CD4-positive, alpha-beta memory T cell (primary cell): ENCODE data around the gene WDR55. TPM values are rescaled to one million over a fixed set of nuclear protein-coding genes. Genes with fewer than 3 reads are reported as not detected.
A peak's percentile ranks its signal among the peaks of the same experiment; 100 is the strongest.

Experiments used
- CTCF ChIA-PET: fragments of 350-600 bp; sonication (Branson Sonifier 250); formaldehyde crosslinking; loops from one replicate; lab custom pipeline; 2021; ENCODE audit warnings: inconsistent platforms; ENCODE audit not compliant: partially characterized antibody; lab: Charles Lee
- POLR2A ChIA-PET: fragments of 350-600 bp; sonication (Branson Sonifier 250); formaldehyde crosslinking; loops from one replicate; lab custom pipeline; 2021; ENCODE audit not compliant: partially characterized antibody; lab: Charles Lee
- DNase-seq, 5 donors: peaks; one replicate each; pipeline versions ENCODE4 v3.0.0 to v3.0.0-alpha.2; 2020 to 2022; ENCODE audit warnings: mixed read lengths in 1 of 5
- H3K27ac ChIP-seq: one replicate; pipeline ENCODE4 v1.7.0; 2013; ENCODE audit warnings: low read depth, low read length
- H3K27me3 ChIP-seq: 2 replicates; pipeline ENCODE4 v1.7.0; 2013; ENCODE audit warnings: mild to moderate bottlenecking, low read length, moderate library complexity; ENCODE audit not compliant: insufficient read depth
- H3K36me3 ChIP-seq: 2 replicates; pipeline ENCODE4 v1.7.0; 2013; ENCODE audit warnings: mild to moderate bottlenecking, low read length, moderate library complexity; ENCODE audit not compliant: insufficient read depth
- H3K4me1 ChIP-seq: 2 replicates; pipeline ENCODE4 v1.7.0; 2013; ENCODE audit warnings: mild to moderate bottlenecking, low read length, moderate library complexity; ENCODE audit not compliant: insufficient read depth
- H3K4me3 ChIP-seq, 2 donors: one replicate each; pipeline ENCODE4 v1.7.0; 2013; ENCODE audit warnings: low read length in 2 of 2, mild to moderate bottlenecking in 1 of 2
- H3K9me3 ChIP-seq, 2 donors: one replicate each; pipeline ENCODE4 v1.7.0; 2013; ENCODE audit warnings: low read length in 2 of 2, control low read depth in 1 of 2; ENCODE audit not compliant: control insufficient read depth in 1 of 2
- H3K27ac Mint-ChIP-seq, 7 donors: one replicate each; pipeline ENCODE4 v1.8.0; 2020 to 2021; ENCODE audit warnings: mixed read lengths in 7 of 7, mild to moderate bottlenecking in 6 of 7, inconsistent platforms in 3 of 7, moderate library complexity in 3 of 7
- H3K27me3 Mint-ChIP-seq, 2 donors: one replicate each; pipeline ENCODE4 v1.8.0; 2020 to 2021; ENCODE audit warnings: mixed read lengths in 2 of 2
- H3K36me3 Mint-ChIP-seq, 2 donors: one replicate each; pipeline ENCODE4 v1.8.0; 2020 to 2021; ENCODE audit warnings: mixed read lengths in 2 of 2, inconsistent platforms in 1 of 2, mild to moderate bottlenecking in 1 of 2
- H3K4me1 Mint-ChIP-seq, 4 donors: one replicate each; pipeline ENCODE4 v1.8.0; 2020 to 2021; ENCODE audit warnings: mixed read lengths in 4 of 4, mild to moderate bottlenecking in 1 of 4
- H3K4me3 Mint-ChIP-seq, 8 donors: one replicate each; pipeline ENCODE4 v1.8.0; 2020 to 2021; ENCODE audit warnings: mixed read lengths in 8 of 8, mild to moderate bottlenecking in 7 of 8, moderate library complexity in 6 of 8, inconsistent platforms in 3 of 8
- H3K9me3 Mint-ChIP-seq, 8 donors: one replicate each; pipeline ENCODE4 v1.8.0; 2020 to 2021; ENCODE audit warnings: mixed read lengths in 8 of 8, mild to moderate bottlenecking in 5 of 8, inconsistent platforms in 3 of 8, moderate library complexity in 1 of 8
- intact Hi-C: fragments of 100-400 bp; cut with micrococcal nuclease; formaldehyde crosslinking; loops from one replicate; pipeline ENCODE4 v1.15.1; 2023
- polyA plus RNA-seq, 2 donors: library from polyadenylated mRNA; unstranded; fragments of 300-500 nt; fragmentation: Illumina TruSeq; gene quantifications; one replicate each; pipeline ENCODE4 v1.2.3, GENCODE V29; 2021
- total RNA-seq, 2 experiments: library from RNA; stranded (reverse); gene quantifications; one replicate each; pipeline ENCODE4 v1.2.3, GENCODE V29; 2021

The WDR55 gene
- total and polyA plus RNA-seq, 4 experiments from 2014 or later = 12.4 to 49.6 (median 33.3) TPM

DNA sequence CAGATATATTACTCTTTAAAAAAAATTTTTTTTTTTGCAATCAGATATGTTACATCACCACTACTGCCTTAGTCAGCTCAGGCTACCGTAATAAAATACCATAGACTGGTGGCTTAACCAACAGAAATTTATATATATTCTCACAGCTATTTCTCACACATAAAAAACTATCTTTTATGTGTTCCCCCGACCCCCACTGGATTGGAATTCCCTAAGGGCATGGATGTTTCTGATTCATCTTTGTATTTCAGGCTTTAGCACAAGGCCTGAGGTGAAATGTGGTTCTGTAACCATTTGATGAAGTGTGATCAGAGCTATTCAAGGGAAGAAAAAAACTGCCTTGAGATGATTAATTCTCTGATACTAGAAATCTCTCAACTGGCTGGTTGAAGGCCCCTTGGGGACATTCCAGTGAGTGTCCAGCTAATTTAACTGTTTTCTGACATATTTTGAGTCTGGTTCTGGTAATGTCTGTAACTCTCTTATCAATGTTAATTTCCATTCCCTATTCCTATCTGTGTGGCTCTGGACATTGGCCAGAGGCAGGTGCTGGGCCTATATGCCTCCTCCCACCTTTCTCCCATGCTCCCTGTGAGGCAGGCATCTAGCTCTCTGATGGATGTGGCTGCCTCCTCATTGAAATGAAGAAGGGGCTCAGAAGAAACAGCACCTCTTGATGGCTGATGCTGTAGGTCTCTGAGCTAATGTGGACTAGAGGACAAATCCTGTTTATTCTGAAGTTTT lies 34.2 kb upstream of the WDR55 start:
- no peak for DNase-seq
- H3K4me3 Mint-ChIP-seq = peak overlapping the region in 4 of 8 donors; percentile 1 to 73 (median 68)
- peaks cover 0 to 7% (median 2%) of the 10 kb centered on the region in 8 donors for H3K9me3 Mint-ChIP-seq
- H3K4me1 ChIP-seq = peaks cover 13% of the 10 kb centered on the region
- POLR2A ChIA-PET = interaction anchor here (1.4 to 2.9 kb wide), 3 partner anchors 8 to 229 kb away, joined by 4 to 18 read pairs (median 5); partner anchors contain the start of genes ANKHD1 and TMCO6
- H3K9me3 ChIP-seq = no peaks in the 10 kb centered on the region
- H3K4me3 ChIP-seq = no peak overlapping the region
- H3K27ac ChIP-seq = no peak overlapping the region
- H3K27me3 Mint-ChIP-seq = peaks cover 2 to 3% of the 10 kb centered on the region in 2 donors
- no peaks in the 10 kb centered on the region for H3K36me3 Mint-ChIP-seq
- peaks cover 10 to 30% (median 20%) of the 10 kb centered on the region in 4 donors for H3K4me1 Mint-ChIP-seq
- H3K27ac Mint-ChIP-seq = peak overlapping the region in 1 of 7 donors; percentile 27
- intact Hi-C loops = no loop called here
- no peaks in the 10 kb centered on the region for H3K27me3 ChIP-seq
- no peaks in the 10 kb centered on the region for H3K36me3 ChIP-seq
- CTCF ChIA-PET = interaction anchor here (1.0 to 1.8 kb wide), 3 partner anchors 9 to 257 kb away, joined by 3 to 10 read pairs (median 4); partner anchors contain the start of genes EIF4EBP3 and TMCO6

DNA sequence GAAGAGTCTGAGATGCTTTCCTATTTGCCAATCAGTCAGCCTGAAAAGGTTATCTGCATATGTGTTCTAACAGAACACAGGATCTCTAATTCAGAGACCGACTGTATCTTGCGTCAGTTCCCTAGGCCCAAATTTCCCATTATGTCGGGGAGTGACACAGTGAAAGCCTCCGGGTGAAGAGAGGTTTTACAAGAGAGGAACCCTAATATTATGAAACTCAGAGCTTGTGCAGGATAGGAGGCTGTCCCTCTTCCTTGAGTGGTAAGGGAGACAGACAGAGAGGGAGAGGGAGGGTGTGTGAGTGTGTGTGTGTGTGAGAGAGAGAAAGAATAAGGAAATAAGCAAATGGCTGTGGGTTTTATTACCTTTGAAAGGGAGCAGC lies 33.7 kb upstream of the WDR55 start:
- H3K4me3 Mint-ChIP-seq = peak overlapping the region; percentile 1 to 75 (median 66)
- H3K4me1 ChIP-seq = peaks cover 13% of the 10 kb centered on the region
- no peak overlapping the region for H3K27ac ChIP-seq
- H3K36me3 Mint-ChIP-seq = no peaks in the 10 kb centered on the region
- ChIA-PET POLR2A (interaction anchor here (1.4 to 2.9 kb wide), 3 partner anchors 8 to 229 kb away, joined by 4 to 18 read pairs (median 5); partner anchors contain the start of genes ANKHD1 and TMCO6), CTCF (interaction anchor here (1.4 to 1.8 kb wide), 2 partner anchors 8 to 84 kb away, joined by 4 to 10 read pairs; partner anchors contain the start of genes EIF4EBP3 and TMCO6)
- H3K36me3 ChIP-seq = no peaks in the 10 kb centered on the region
- H3K27me3 Mint-ChIP-seq = peaks cover 2 to 3% of the 10 kb centered on the region in 2 donors
- H3K4me3 ChIP-seq = no peak overlapping the region
- no peaks in the 10 kb centered on the region for H3K27me3 ChIP-seq
- intact Hi-C loops = no loop called here
- H3K9me3 Mint-ChIP-seq = peaks cover 0 to 7% (median 2%) of the 10 kb centered on the region in 8 donors
- H3K27ac Mint-ChIP-seq = peak overlapping the region in 2 of 7 donors; percentile 23 to 37
- DNase-seq = no peak
- H3K9me3 ChIP-seq = no peaks in the 10 kb centered on the region
- H3K4me1 Mint-ChIP-seq = peaks cover 10 to 30% (median 20%) of the 10 kb centered on the region in 4 donors

GRCh38 chr5:140631831-140632365 lies 32.8 kb upstream of the WDR55 start:
- intact Hi-C loops = loop anchor here (2.0 kb wide), 1 partner anchor 15 kb away; the partner anchor contains the start of genes IK and NDUFA2
- DNase-seq = peak in 4 of 5 donors; percentile 42 to 52 (median 43)

DNA sequence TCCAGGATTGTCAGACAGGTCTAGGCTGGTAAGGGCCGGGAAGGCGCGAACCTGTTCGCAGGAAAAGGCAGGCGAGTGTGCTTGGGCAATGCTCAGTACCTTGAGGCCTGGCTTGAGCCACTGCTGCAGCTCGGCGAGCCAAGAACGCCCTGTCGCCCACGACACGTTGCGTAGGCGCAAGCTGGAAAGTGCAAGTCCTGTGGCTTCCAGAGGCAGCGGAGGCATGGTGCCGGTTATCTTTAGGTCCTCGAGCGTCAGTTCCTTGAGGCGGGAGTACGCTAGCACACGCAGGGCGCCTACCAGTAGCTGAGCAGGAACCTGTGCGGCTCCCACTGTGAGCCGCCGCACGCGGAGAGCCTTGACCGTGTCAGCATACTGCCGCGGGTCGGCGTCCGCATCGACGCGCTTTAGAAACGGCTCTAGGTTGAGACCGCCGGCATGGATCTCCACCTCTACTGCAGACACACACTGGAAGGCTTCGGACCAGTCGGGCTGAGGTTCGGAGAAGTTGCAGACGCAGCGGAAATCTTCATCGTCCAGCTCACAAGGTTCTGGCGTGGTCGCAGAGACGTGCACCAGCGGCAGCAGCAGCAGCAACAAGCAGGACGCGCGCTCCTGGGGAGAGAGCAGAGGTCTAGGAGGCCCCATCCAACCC lies 32.2 kb upstream of the WDR55 start:
- Histone ChIP-seq H3K36me3 (no peaks in the 10 kb centered on the region), H3K27me3 (no peaks in the 10 kb centered on the region), H3K4me3 (peak overlapping the region; percentile 61 to 73), H3K9me3 (no peaks in the 10 kb centered on the region), H3K4me1 (peaks cover 13% of the 10 kb centered on the region), H3K27ac (peak overlapping the region; percentile 41)
- Mint-ChIP-seq H3K4me3 (peak overlapping the region; percentile 90 to 96 (median 90)), H3K4me1 (peaks cover 10 to 30% (median 20%) of the 10 kb centered on the region in 4 donors), H3K27ac (peak overlapping the region; percentile 68 to 93 (median 89)), H3K36me3 (no peaks in the 10 kb centered on the region), H3K27me3 (peaks cover 0 to 2% of the 10 kb centered on the region in 2 donors), H3K9me3 (peaks cover 0 to 6% (median 2%) of the 10 kb centered on the region in 8 donors)
- peak; percentile 50 to 66 (median 55) for DNase-seq
- ChIA-PET CTCF (interaction anchor here (0.9 to 4.7 kb wide), 9 partner anchors 10 to 269 kb away, joined by 3 to 49 read pairs (median 4); partner anchors contain the start of genes EIF4EBP3, IK and NDUFA2), POLR2A (interaction anchor here (1.0 to 2.9 kb wide), 11 partner anchors 10 to 231 kb away, joined by 4 to 27 read pairs (median 11); partner anchors contain the start of genes ANKHD1, APBB3, EIF4EBP3 and HARS1)
- intact Hi-C loops = loop anchor here (2.0 kb wide), 1 partner anchor 14 kb away; the partner anchor contains the start of genes IK and NDUFA2

More at GRCh38 chr5:140631831-140632365, 32.8 kb upstream of the WDR55 start:
- Histone ChIP-seq H3K27ac (peak overlapping the region; percentile 41), H3K4me3 (peak overlapping the region; percentile 61 to 73), H3K36me3 (no peaks in the 10 kb centered on the region), H3K4me1 (peaks cover 13% of the 10 kb centered on the region), H3K27me3 (no peaks in the 10 kb centered on the region), H3K9me3 (no peaks in the 10 kb centered on the region)
- peak overlapping the region; percentile 47 to 93 (median 81) for H3K27ac Mint-ChIP-seq
- H3K9me3 Mint-ChIP-seq = peaks cover 0 to 7% (median 2%) of the 10 kb centered on the region in 8 donors
- H3K36me3 Mint-ChIP-seq = no peaks in the 10 kb centered on the region
- CTCF ChIA-PET = interaction anchor here (1.2 to 4.7 kb wide), 4 partner anchors 13 to 261 kb away, joined by 3 to 22 read pairs (median 6); partner anchors contain the start of genes IK and NDUFA2
- peak overlapping the region; percentile 90 to 96 (median 90) for H3K4me3 Mint-ChIP-seq
- peaks cover 2% of the 10 kb centered on the region in 2 donors for H3K27me3 Mint-ChIP-seq
- peaks cover 10 to 30% (median 20%) of the 10 kb centered on the region in 4 donors for H3K4me1 Mint-ChIP-seq
- POLR2A ChIA-PET = interaction anchor here (0.7 to 2.9 kb wide), 10 partner anchors 10 to 230 kb away, joined by 3 to 27 read pairs (median 14); partner anchors contain the start of genes ANKHD1, APBB3, EIF4EBP3 and HARS1

GRCh38 chr5:140633021-140633471 lies 31.7 kb upstream of the WDR55 start, which contains the start of gene CD14:
Gene CD14, minus strand, starts transcription at chr5:140633175. Its CDS starts 104 bp downstream, at chr5:140633071.
- Histone ChIP-seq H3K27ac (peak within 1 kb of the TSS; percentile 41), H3K9me3 (no peaks in the 10 kb centered on the region), H3K36me3 (no peaks in the 10 kb centered on the region), H3K4me3 (peak within 1 kb of the TSS; percentile 61 to 73), H3K4me1 (peaks cover 13% of the 10 kb centered on the region), H3K27me3 (no peaks in the 10 kb centered on the region)
- Mint-ChIP-seq H3K4me3 (peak within 1 kb of the TSS; percentile 90 to 96 (median 90)), H3K4me1 (peaks cover 10 to 30% (median 20%) of the 10 kb centered on the region in 4 donors), H3K27ac (peak within 1 kb of the TSS; percentile 76 to 93 (median 89)), H3K27me3 (peaks cover 0 to 1% of the 10 kb centered on the region in 2 donors), H3K36me3 (no peaks in the 10 kb centered on the region), H3K9me3 (peaks cover 0 to 4% (median under 1%) of the 10 kb centered on the region in 8 donors)
- intact Hi-C loops = loop anchor here (2.0 kb wide), 1 partner anchor 14 kb away; the partner anchor contains the start of genes IK and NDUFA2
- peak in 2 of 5 donors; percentile 13 to 33 for DNase-seq
- ChIA-PET CTCF (interaction anchor here (0.9 to 4.7 kb wide), 9 partner anchors 9 to 269 kb away, joined by 3 to 49 read pairs (median 4); partner anchors contain the start of genes EIF4EBP3, IK and NDUFA2), POLR2A (interaction anchor here (1.0 to 2.9 kb wide), 10 partner anchors 9 to 231 kb away, joined by 4 to 27 read pairs (median 14); partner anchors contain the start of genes ANKHD1, APBB3, EIF4EBP3 and HARS1)
